HG03175 (cell line): ENCODE results near the gene IMP3.
"Not testable (repeated sequence)": the region's sequence is repeated elsewhere in the genome, so short reads cannot be mapped to it uniquely, and the experiment has no call there.

Experiments used
- ATAC-seq: cut with Tn5 transposase; IDR thresholded peaks from one replicate; pipeline ENCODE4 v1.9.1; 2021; ENCODE audit warnings: mild to moderate bottlenecking, moderate library complexity; ENCODE audit not compliant: unreplicated experiment

The IMP3 gene

GRCh38 chr15:75639709-75640482 lies at the start of gene IMP3:
Gene IMP3 (minus strand): TSS chr15:75640224. CDS start chr15:75640168, 56 bp downstream.
- peak; percentile 96 for ATAC-seq

GRCh38 chr15:75689429-75689828 lies 49.4 kb upstream of the IMP3 start:
- ATAC-seq, result not testable (repeated sequence)

- ATAC-seq, result no peak
Observed at GRCh38 chr15:75688831-75689230, 48.8 kb upstream of the IMP3 start.

- ATAC-seq, result no peak
Observed at GRCh38 chr15:75688278-75688557, 48.2 kb upstream of the IMP3 start.

- no peak for ATAC-seq
Observed at GRCh38 chr15:75687486-75688277, 47.7 kb upstream of the IMP3 start.

- ATAC-seq, result not testable (repeated sequence)
Observed at GRCh38 chr15:75686212-75686642, 46.2 kb upstream of the IMP3 start.

- no peak for ATAC-seq
Observed at GRCh38 chr15:75685195-75685594, 45.2 kb upstream of the IMP3 start.

- no peak for ATAC-seq
Observed at GRCh38 chr15:75684648-75685047, 44.6 kb upstream of the IMP3 start.

GRCh38 chr15:75683646-75684312 lies 43.8 kb upstream of the IMP3 start:
- ATAC-seq, result peak; percentile 65

GRCh38 chr15:75682181-75683135 lies 42.4 kb upstream of the IMP3 start:
- no peak for ATAC-seq

GRCh38 chr15:75680007-75680789 lies 40.2 kb upstream of the IMP3 start:
- no peak for ATAC-seq

- not testable (repeated sequence) for ATAC-seq
Observed at GRCh38 chr15:75678324-75678690, 38.3 kb upstream of the IMP3 start.

GRCh38 chr15:75677465-75678323 lies 37.7 kb upstream of the IMP3 start:
- no peak for ATAC-seq

GRCh38 chr15:75676688-75677464 lies 36.9 kb upstream of the IMP3 start:
- no peak for ATAC-seq

- ATAC-seq, result no peak
Observed at GRCh38 chr15:75675579-75676404, 35.8 kb upstream of the IMP3 start.

GRCh38 chr15:75674366-75674765 lies 34.3 kb upstream of the IMP3 start:
- ATAC-seq, result no peak
